H1 (cell line): Measurements from ENCODE around the gene EFCAB6. TPM values are rescaled to one million over a fixed set of nuclear protein-coding genes. Genes with fewer than 3 reads are reported as not detected.

Source experiments
- CTCF ChIA-PET: fragments of 300-600 bp; sonication (Branson Sonifier 250); formaldehyde crosslinking; loops from one replicate; lab custom pipeline; 2021; ENCODE audit not compliant: partially characterized antibody; lab: Charles Lee
- POLR2A ChIA-PET: fragments of 300-600 bp; sonication (Branson Sonifier 250); formaldehyde crosslinking; loops from one replicate; lab custom pipeline; 2021; ENCODE audit warnings: inconsistent platforms; ENCODE audit not compliant: partially characterized antibody; lab: Charles Lee
- DNase-seq, 2 experiments: peaks; one replicate each; pipeline versions ENCODE4 v3.0.0 to v3.0.0-alpha.2; 2010 to 2022; ENCODE audit warnings: low spot score in 2 of 2, low read depth in 1 of 2, mixed read lengths in 1 of 2
- FAIRE-seq: peaks from 2 replicates; lab custom pipeline; 2011; peaks lifted over from hg19 to GRCh38; lab: Jason Lieb, UNC
- H2AFZ ChIP-seq: 2 replicates; pipeline ENCODE4 v1.8.1; 2012; ENCODE audit warnings: low read length, inconsistent platforms
- H2AK5ac ChIP-seq: 2 replicates; pipeline ENCODE4 v1.6.1; 2013; ENCODE audit warnings: low read depth, low read length
- H2BK120ac ChIP-seq: replicated peaks from 2 replicates; pipeline ENCODE3; 2013; ENCODE audit warnings: low read depth, low read length, inconsistent platforms
- H2BK12ac ChIP-seq: 2 replicates; pipeline ENCODE4 v1.6.1; 2013; ENCODE audit warnings: low read depth, low read length
- H2BK15ac ChIP-seq: 2 replicates; pipeline ENCODE4 v1.6.1; 2013; ENCODE audit warnings: low read length
- H2BK20ac ChIP-seq: 2 replicates; pipeline ENCODE4 v1.6.1; 2013; ENCODE audit warnings: low read length
- H2BK5ac ChIP-seq: 2 replicates; pipeline ENCODE4 v1.6.1; 2013; ENCODE audit warnings: low read depth, low read length
- H3K14ac ChIP-seq: 2 replicates; pipeline ENCODE4 v1.6.1; 2013; ENCODE audit warnings: inconsistent platforms; ENCODE audit not compliant: insufficient read length
- H3K18ac ChIP-seq: 2 replicates; pipeline ENCODE4 v1.6.1; 2013; ENCODE audit warnings: low read length; ENCODE audit errors: extremely low read depth
- H3K23ac ChIP-seq: 2 replicates; pipeline ENCODE4 v1.6.1; 2013; ENCODE audit warnings: inconsistent platforms; ENCODE audit not compliant: insufficient read length
- H3K23me2 ChIP-seq: 2 replicates; pipeline ENCODE4 v1.6.1; 2013; ENCODE audit warnings: low read depth, low read length
- H3K27ac ChIP-seq: 2 replicates; pipeline ENCODE4 v1.6.1; 2011; ENCODE audit warnings: low read depth, low read length, inconsistent platforms
- H3K27me3 ChIP-seq, 4 experiments: replicated peaks in 1 of 4; 1 replicate in 1 of 4; 2 replicates in 3 of 4; pipeline versions ENCODE4 v1.6.1 to v1.8.1; 2011 to 2013; ENCODE audit warnings: low read length in 3 of 4, mild to moderate bottlenecking in 3 of 4, inconsistent platforms in 2 of 4, mixed read lengths in 2 of 4, moderate library complexity in 1 of 4; ENCODE audit not compliant: control insufficient read depth in 3 of 4, insufficient read depth in 3 of 4; ENCODE audit errors: extremely low read depth in 1 of 4
- H3K36me3 ChIP-seq, 4 experiments: 2 replicates each; pipeline versions ENCODE4 v1.6.1 to v1.8.1; 2011 to 2013; ENCODE audit warnings: mild to moderate bottlenecking in 4 of 4, low read length in 3 of 4, moderate library complexity in 2 of 4, control low read depth in 1 of 4, inconsistent platforms in 1 of 4; ENCODE audit not compliant: insufficient read depth in 4 of 4, control insufficient read depth in 2 of 4
- H3K4ac ChIP-seq: replicated peaks from 2 replicates; pipeline ENCODE3; 2013; ENCODE audit warnings: low read length, low read depth, mixed read lengths, inconsistent platforms; ENCODE audit not compliant: insufficient read length
- H3K4me1 ChIP-seq, 4 experiments: replicated peaks in 1 of 4; 1 replicate in 1 of 4; 2 replicates in 3 of 4; pipeline versions ENCODE4 v1.6.1 to v1.8.1; 2011 to 2013; ENCODE audit warnings: low read length in 3 of 4, inconsistent platforms in 2 of 4, mixed read lengths in 1 of 4; ENCODE audit not compliant: insufficient read depth in 4 of 4, control insufficient read depth in 3 of 4
- H3K4me2 ChIP-seq, 2 experiments: 2 replicates each; pipeline versions ENCODE4 v1.6.1 to v1.8.1; 2011 to 2013; ENCODE audit warnings: low read depth in 2 of 2, low read length in 2 of 2, control low read depth in 1 of 2, inconsistent platforms in 1 of 2, mild to moderate bottlenecking in 1 of 2; ENCODE audit not compliant: insufficient read depth in 1 of 2
- H3K4me3 ChIP-seq, 4 experiments: fragments of 200-600, 300-600 bp in 1 of 4; sonication (generic), shearing (Covaris generic), sonication (Bioruptor Twin) in 1 of 4; 2 replicates each; pipeline versions ENCODE4 v1.5.1 to v1.8.1; 2011 to 2016; ENCODE audit warnings: low read length in 4 of 4, low read depth in 3 of 4, control low read depth in 2 of 4, inconsistent platforms in 2 of 4, mild to moderate bottlenecking in 2 of 4, mixed read lengths in 1 of 4, moderate library complexity in 1 of 4; ENCODE audit not compliant: insufficient read depth in 2 of 4; ENCODE audit errors: extremely low read depth in 1 of 4
- H3K56ac ChIP-seq: replicated peaks from 2 replicates; pipeline ENCODE3; 2013; ENCODE audit warnings: low read depth, mild to moderate bottlenecking, mixed read lengths, low read length, inconsistent platforms; ENCODE audit not compliant: insufficient read length
- H3K79me1 ChIP-seq: 2 replicates; pipeline ENCODE4 v1.6.1; 2013; ENCODE audit warnings: low read depth, low read length, control low read depth
- H3K79me2 ChIP-seq, 2 experiments: 2 replicates each; pipeline versions ENCODE4 v1.6.1 to v1.8.1; 2012 to 2013; ENCODE audit warnings: low read length in 2 of 2, mild to moderate bottlenecking in 2 of 2, inconsistent platforms in 1 of 2; ENCODE audit not compliant: insufficient read depth in 2 of 2, control insufficient read depth in 1 of 2
- H3K9ac ChIP-seq, 4 experiments: replicated peaks in 1 of 4; 1 replicate in 1 of 4; 2 replicates in 3 of 4; pipeline versions ENCODE4 v1.6.1 to v1.8.1; 2011 to 2013; ENCODE audit warnings: low read depth in 3 of 4, low read length in 3 of 4, control low read depth in 2 of 4, mild to moderate bottlenecking in 2 of 4, moderate library complexity in 2 of 4, inconsistent platforms in 1 of 4; ENCODE audit errors: extremely low read depth in 1 of 4
- H3K9me3 ChIP-seq, 2 experiments: 2 replicates each; pipeline versions ENCODE4 v1.6.1 to v1.8.1; 2012 to 2013; ENCODE audit warnings: mild to moderate bottlenecking in 2 of 2, moderate library complexity in 2 of 2, control low read depth in 1 of 2, inconsistent platforms in 1 of 2, low read depth in 1 of 2, low read length in 1 of 2, mixed read lengths in 1 of 2; ENCODE audit not compliant: insufficient read depth in 2 of 2
- H4K20me1 ChIP-seq, 2 experiments: replicated peaks in 1 of 2; 2 replicates each; pipeline versions ENCODE3 to v1.8.1; 2011 to 2013; ENCODE audit warnings: inconsistent platforms in 2 of 2, low read length in 2 of 2, mild to moderate bottlenecking in 1 of 2; ENCODE audit not compliant: insufficient read depth in 2 of 2, control insufficient read depth in 1 of 2
- H4K5ac ChIP-seq: 2 replicates; pipeline ENCODE4 v1.6.1; 2013; ENCODE audit warnings: low read length, low read depth, mixed read lengths, inconsistent platforms; ENCODE audit not compliant: insufficient read length
- H4K8ac ChIP-seq: 2 replicates; pipeline ENCODE4 v1.8.0; 2013; ENCODE audit warnings: mild to moderate bottlenecking, moderate library complexity, low read length, inconsistent platforms; ENCODE audit not compliant: insufficient read depth; ENCODE audit errors: extremely low read depth
- H4K91ac ChIP-seq: replicated peaks from 2 replicates; pipeline ENCODE3; 2013; ENCODE audit warnings: low read length, mixed read lengths, inconsistent platforms; ENCODE audit not compliant: insufficient read length
- ATF2 ChIP-seq: IDR thresholded peaks from 2 replicates; pipeline ENCODE4 v1.6.1; 2012; ENCODE audit warnings: low read length, inconsistent platforms
- BCL11A ChIP-seq, 2 experiments: IDR thresholded peaks; one replicate each; pipeline ENCODE4 v1.6.1; 2011; ENCODE audit warnings: low read depth in 2 of 2, low read length in 2 of 2, mild to moderate bottlenecking in 2 of 2
- BRCA1 ChIP-seq: IDR thresholded peaks from 2 replicates; pipeline ENCODE4 v1.6.1; 2012; ENCODE audit warnings: low read depth, low read length, improper control_type of control experiment
- CREB1 ChIP-seq: IDR thresholded peaks from 2 replicates; pipeline ENCODE4 v1.6.1; 2012; ENCODE audit warnings: inconsistent platforms
- GABPA ChIP-seq: IDR thresholded peaks from 2 replicates; pipeline ENCODE4 v1.6.1; 2011; ENCODE audit warnings: mild to moderate bottlenecking, low read length, moderate library complexity, borderline replicate concordance; ENCODE audit not compliant: insufficient read depth
- JUN ChIP-seq: IDR thresholded peaks from 2 replicates; pipeline ENCODE4 v1.6.1; 2011; ENCODE audit warnings: low read depth, mild to moderate bottlenecking, improper control_type of control experiment, low read length
- KDM4A ChIP-seq: IDR thresholded peaks from one replicate; pipeline ENCODE4 v1.7.1; 2012; ENCODE audit warnings: low read depth, mild to moderate bottlenecking, moderate library complexity, low read length, inconsistent platforms; ENCODE audit not compliant: severe bottlenecking
- NRF1 ChIP-seq: IDR thresholded peaks from 2 replicates; pipeline ENCODE4 v1.6.1; 2011; ENCODE audit warnings: mild to moderate bottlenecking, low read depth, low read length, improper control_type of control experiment
- POU5F1 ChIP-seq: IDR thresholded peaks from 2 replicates; pipeline ENCODE4 v1.6.1; 2011; ENCODE audit warnings: low read depth, mild to moderate bottlenecking, low read length, moderate library complexity
- RAD21 ChIP-seq, 2 experiments: IDR thresholded peaks in 1 of 2; conservative IDR thresholded peaks in 1 of 2; 2 replicates each; pipeline ENCODE4 v1.6.1; 2011; ENCODE audit warnings: low read depth in 2 of 2, low read length in 2 of 2, improper control_type of control experiment in 1 of 2, inconsistent platforms in 1 of 2, mild to moderate bottlenecking in 1 of 2, moderate library complexity in 1 of 2
- SIRT6 ChIP-seq: IDR thresholded peaks from one replicate; pipeline ENCODE4 v1.7.1; 2012; ENCODE audit warnings: low read length, inconsistent platforms
- WGBS, 2 experiments: shearing (Covaris generic) in 1 of 2; methylation state at CpG; one replicate each; pipeline versions ENCODE4 v1.1.6 to v1.1.7; 2013 to 2015; ENCODE audit warnings: low lambda C conversion rate in 2 of 2, mixed read lengths in 2 of 2, inconsistent platforms in 1 of 2, low coverage in 1 of 2, missing lambda C conversion rate in 1 of 2; ENCODE audit not compliant: insufficient replicate concordance in 2 of 2, insufficient coverage in 1 of 2, insufficient read length in 1 of 2; ENCODE audit errors: extremely low coverage in 1 of 2, missing lambda C conversion rate in 1 of 2; 5-methylcytosine and 5-hydroxymethylcytosine counted together
- polyA plus RNA-seq, 7 experiments: library from polyadenylated mRNA; depleted of rRNA in 3 of 7; stranded (reverse) in 5 of 7; unstranded in 2 of 7; fragments of >200 nt in 5 of 7; fragments of 200-250 nt in 2 of 7; gene quantifications; 1 replicate in 5 of 7; 2 replicates in 1 of 7; 4 replicates in 1 of 7; pipeline versions ENCODE4 v1.2.1 to v1.2.3, GENCODE V29; 2011 to 2013; ENCODE audit warnings: missing spikeins in 2 of 7, mixed read lengths in 2 of 7
- total RNA-seq: library from RNA; stranded (reverse); fragmentation: NEBNext Ultra II Directional; extraction: Animal tissue kit (Norgen Biotek cat#: 25700); gene quantifications from 2 replicates; pipeline ENCODE4 v1.2.1, GENCODE V29; 2021

Gene EFCAB6
- total and polyA plus RNA-seq, 2 of the 8 experiments (the other 6 are each of a cell fraction or from before 2014, with no cell fraction given): 0.32 to 1.7 TPM

- Histone ChIP-seq H3K9me3 (no peaks in the 10 kb centered on the region), H3K23ac (no peak overlapping the region), H4K20me1 (peaks cover 2 to 6% of the 10 kb centered on the region in 2 experiments), H3K4ac (no peak overlapping the region)
- WGBS, 2 experiments: 97% methylated on average over 10 of the region's 13 CpGs; no CpG with 5 or more reads in 1 of the 2 experiments
- TF ChIP-seq NRF1 (no peak), BCL11A (IDR thresholded peaks at IDR 0.05; ENCODE audit: low read depth in 2 of 2, low read length in 2 of 2) (no peak), GABPA (no peak), CREB1 (no peak), BRCA1 (no peak), KDM4A (no peak), JUN (no peak), POU5F1 (no peak), RAD21 (IDR thresholded peaks at IDR 0.05 in 1 of 2, conservative IDR thresholded peaks at IDR 0.05 in 1 of 2; ENCODE audit: low read depth in 2 of 2, low read length in 2 of 2) (no peak), SIRT6 (no peak), ATF2 (no peak)
- TF ChIP-seq, all 59 proteins: peak for 0
- H2AFZ ChIP-seq: no peak overlapping the region
- no peak overlapping the region for H2BK12ac ChIP-seq
- no peak overlapping the region for H3K27ac ChIP-seq
- no peaks in the 10 kb centered on the region for H3K79me2 ChIP-seq
- no peaks in the 10 kb centered on the region for H3K23me2 ChIP-seq
- H3K14ac ChIP-seq: no peak overlapping the region
- no peak overlapping the region for H3K18ac ChIP-seq
- no peak overlapping the region for H4K91ac ChIP-seq
- FAIRE-seq (no peak), DNase-seq (no peak)
- peaks cover 12% of the 10 kb centered on the region; the same call in 1 of the 2 replicates for H3K79me1 ChIP-seq
- H4K5ac ChIP-seq: no peak overlapping the region
- no peak overlapping the region for H3K56ac ChIP-seq
- CTCF ChIA-PET: interaction anchor here (0.8 to 1.8 kb wide), 4 partner anchors 9 to 14 kb away, joined by 4 to 5 read pairs (median 4); no protein-coding TSS in a partner anchor
- no peaks in the 10 kb centered on the region for H3K27me3 ChIP-seq
- H2BK5ac ChIP-seq: no peak overlapping the region
- H3K4me2 ChIP-seq: no peak overlapping the region
- H3K4me1 ChIP-seq: peaks cover 0 to 3% (median 0%) of the 10 kb centered on the region in 4 experiments; a peak in 1 of 7 replicates
- H3K4me3 ChIP-seq: no peak overlapping the region
- no peak overlapping the region for H2BK120ac ChIP-seq
- POLR2A ChIA-PET: interaction anchor here (1.2 to 3.5 kb wide), 3 partner anchors 9 to 18 kb away, joined by 4 to 12 read pairs (median 4); no protein-coding TSS in a partner anchor
- no peak overlapping the region for H2BK15ac ChIP-seq
- H2BK20ac ChIP-seq: no peak overlapping the region
- H3K36me3 ChIP-seq: peaks cover 0 to 11% (median 1%) of the 10 kb centered on the region in 4 experiments; a peak in 5 of 8 replicates
- H3K9ac ChIP-seq: no peak overlapping the region
- H4K8ac ChIP-seq: no peak overlapping the region
- no peak overlapping the region for H2AK5ac ChIP-seq
Observed at GRCh38 chr22:43835736-43836135, 23.6 kb upstream of the EFCAB6 start.
